IPS-NIHi11 (cell line): ENCODE measurements around the gene TSPAN3.

Experiments used
- DNase-seq: peaks from one replicate; pipeline ENCODE4 v3.0.0; 2012; ENCODE audit warnings: mixed read lengths, low spot score

Gene TSPAN3

GRCh38 chr15:77070495-77071304 is at the start of gene TSPAN3:
TSPAN3 (minus strand) TSS chr15:77071109; CDS start chr15:77070954, 155 bp downstream.
- peak; percentile 97 for DNase-seq

GRCh38 chr15:77120576-77120975 is 49.7 kb upstream of the TSPAN3 start:
- no peak for DNase-seq

GRCh38 chr15:77119446-77119845 is 48.5 kb upstream of the TSPAN3 start:
- DNase-seq, result no peak

GRCh38 chr15:77118882-77119321 is 48.0 kb upstream of the TSPAN3 start:
- peak; percentile 55 for DNase-seq

- no peak for DNase-seq
These were observed 44.3 kb upstream of the TSPAN3 start for GRCh38 chr15:77115179-77115578.

GRCh38 chr15:77112838-77113504 is 42.1 kb upstream of the TSPAN3 start:
- DNase-seq, result peak; percentile 29

GRCh38 chr15:77111789-77112188 is 40.9 kb upstream of the TSPAN3 start:
- no peak for DNase-seq

GRCh38 chr15:77107531-77108355 is 36.8 kb upstream of the TSPAN3 start:
- DNase-seq, result peak; percentile 82

GRCh38 chr15:77107068-77107467 is 36.2 kb upstream of the TSPAN3 start:
- no peak for DNase-seq

- DNase-seq, result no peak
These were observed 33.2 kb upstream of the TSPAN3 start for GRCh38 chr15:77104155-77104554.

- DNase-seq, result no peak
These were observed 29.0 kb upstream of the TSPAN3 start for GRCh38 chr15:77099741-77100463.

- DNase-seq, result no peak
These were observed 27.7 kb upstream of the TSPAN3 start for GRCh38 chr15:77098572-77098971.

- DNase-seq, result no peak
These were observed 27.0 kb upstream of the TSPAN3 start for GRCh38 chr15:77097921-77098320.

- DNase-seq, result no peak
These were observed 26.4 kb upstream of the TSPAN3 start for GRCh38 chr15:77097248-77097721.

GRCh38 chr15:77096541-77096940 is 25.6 kb upstream of the TSPAN3 start:
- DNase-seq, result no peak

- no peak for DNase-seq
These were observed 25.2 kb upstream of the TSPAN3 start for GRCh38 chr15:77096138-77096537.

GRCh38 chr15:77094397-77095030 is 23.6 kb upstream of the TSPAN3 start:
- DNase-seq, result peak; percentile 67

- no peak for DNase-seq
These were observed 22.5 kb upstream of the TSPAN3 start for GRCh38 chr15:77093436-77093835.

- DNase-seq, result no peak
These were observed 20.2 kb upstream of the TSPAN3 start for GRCh38 chr15:77091097-77091496.

- no peak for DNase-seq
These were observed 16.3 kb upstream of the TSPAN3 start for GRCh38 chr15:77087213-77087612.

- no peak for DNase-seq
These were observed 14.4 kb upstream of the TSPAN3 start for GRCh38 chr15:77085297-77085696.
